HFFc6 (cell line): ENCODE data around the gene NRP1. TPM values are rescaled to one million over a fixed set of nuclear protein-coding genes. Genes with fewer than 3 reads are reported as not detected.
A peak's percentile ranks its signal among the peaks of the same experiment; 100 is the strongest.
"Not testable (repeated sequence)": the region's sequence is repeated elsewhere in the genome, so short reads cannot be mapped to it uniquely, and the experiment has no call there.

Experiments used
- DNase-seq: peaks from one replicate; pipeline ENCODE4 v3.0.0-alpha.2; 2018
- H3K27ac Mint-ChIP-seq: 2 replicates; pipeline ENCODE4 v1.8.0; 2020; ENCODE audit warnings: mild to moderate bottlenecking, mixed read lengths
- H3K27me3 Mint-ChIP-seq: 2 replicates; pipeline ENCODE4 v1.8.0; 2021; ENCODE audit warnings: mild to moderate bottlenecking, moderate library complexity, mixed read lengths; ENCODE audit not compliant: insufficient read depth
- H3K36me3 Mint-ChIP-seq: 2 replicates; pipeline ENCODE4 v1.8.0; 2021; ENCODE audit warnings: low read depth, mixed read lengths
- H3K4me1 Mint-ChIP-seq: 2 replicates; pipeline ENCODE4 v1.8.0; 2020; ENCODE audit warnings: low read depth, mixed read lengths
- H3K4me3 Mint-ChIP-seq: 2 replicates; pipeline ENCODE4 v1.8.0; 2020; ENCODE audit warnings: mild to moderate bottlenecking, moderate library complexity, mixed read lengths
- H3K9me3 Mint-ChIP-seq: 2 replicates; pipeline ENCODE4 v1.8.0; 2020; ENCODE audit warnings: mild to moderate bottlenecking, mixed read lengths
- total RNA-seq, 6 experiments: library from RNA; stranded (reverse); fragmentation: NEBNext Ultra II Directional; extraction: Animal tissue kit (Norgen Biotek cat#: 25700); gene quantifications; 2 replicates in 1 of 6; 3 replicates in 5 of 6; pipeline ENCODE4 v1.2.3, GENCODE V29; 2021
- TF ChIP-seq, protein P1 (sequence below): fragments of 200-600 bp; sonication (generic); IDR thresholded peaks from 2 replicates; pipeline ENCODE4 v1.5.0; 2021; ENCODE audit warnings: antibody characterized with exemption, mild to moderate bottlenecking

Gene NRP1
- total RNA-seq, 6 experiments from 2014 or later: 136 to 164 (median 147) TPM

GRCh38 chr10:33139181-33139646 is 195.3 kb downstream of the NRP1 start:
- TF ChIP-seq, protein P1, sequence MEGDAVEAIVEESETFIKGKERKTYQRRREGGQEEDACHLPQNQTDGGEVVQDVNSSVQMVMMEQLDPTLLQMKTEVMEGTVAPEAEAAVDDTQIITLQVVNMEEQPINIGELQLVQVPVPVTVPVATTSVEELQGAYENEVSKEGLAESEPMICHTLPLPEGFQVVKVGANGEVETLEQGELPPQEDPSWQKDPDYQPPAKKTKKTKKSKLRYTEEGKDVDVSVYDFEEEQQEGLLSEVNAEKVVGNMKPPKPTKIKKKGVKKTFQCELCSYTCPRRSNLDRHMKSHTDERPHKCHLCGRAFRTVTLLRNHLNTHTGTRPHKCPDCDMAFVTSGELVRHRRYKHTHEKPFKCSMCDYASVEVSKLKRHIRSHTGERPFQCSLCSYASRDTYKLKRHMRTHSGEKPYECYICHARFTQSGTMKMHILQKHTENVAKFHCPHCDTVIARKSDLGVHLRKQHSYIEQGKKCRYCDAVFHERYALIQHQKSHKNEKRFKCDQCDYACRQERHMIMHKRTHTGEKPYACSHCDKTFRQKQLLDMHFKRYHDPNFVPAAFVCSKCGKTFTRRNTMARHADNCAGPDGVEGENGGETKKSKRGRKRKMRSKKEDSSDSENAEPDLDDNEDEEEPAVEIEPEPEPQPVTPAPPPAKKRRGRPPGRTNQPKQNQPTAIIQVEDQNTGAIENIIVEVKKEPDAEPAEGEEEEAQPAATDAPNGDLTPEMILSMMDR: no peak
- no peak overlapping the region for H3K4me3 Mint-ChIP-seq
- H3K36me3 Mint-ChIP-seq: no peaks in the 10 kb centered on the region
- no peak for DNase-seq
- H3K27ac Mint-ChIP-seq: no peak overlapping the region
- H3K4me1 Mint-ChIP-seq: peaks cover 48% of the 10 kb centered on the region
- H3K27me3 Mint-ChIP-seq: peaks cover 2% of the 10 kb centered on the region
- H3K9me3 Mint-ChIP-seq: no peaks in the 10 kb centered on the region

DNA sequence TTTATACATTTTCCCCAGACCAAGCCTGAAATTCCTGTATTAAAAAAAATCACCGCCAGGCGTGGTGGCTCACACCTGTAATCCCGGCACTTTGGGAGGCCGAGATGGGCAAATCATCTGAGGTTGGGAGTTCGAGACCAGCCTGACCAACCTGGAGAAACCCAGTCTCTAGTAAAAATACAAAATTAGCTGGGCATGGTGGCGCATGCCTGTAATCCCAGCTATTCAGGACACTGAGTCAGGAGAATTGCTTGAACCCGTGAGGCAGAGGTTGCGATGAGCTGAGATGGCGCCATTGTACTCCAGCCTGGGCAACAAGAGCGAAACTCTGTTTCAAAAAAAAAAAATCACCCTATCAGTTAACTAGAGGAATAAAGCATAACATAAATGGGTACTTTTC is 195.8 kb downstream of the NRP1 start:
- H3K9me3 Mint-ChIP-seq, H3K36me3 Mint-ChIP-seq, DNase-seq, H3K4me3 Mint-ChIP-seq, H3K27ac Mint-ChIP-seq, H3K27me3 Mint-ChIP-seq: not testable (repeated sequence)
- H3K4me1 Mint-ChIP-seq: peaks cover 50% of the 10 kb centered on the region

GRCh38 chr10:33137356-33138005 is 197.0 kb downstream of the NRP1 start:
- Mint-ChIP-seq H3K27ac (peak overlapping the region; percentile 73; the same call in 1 of the 2 replicates), H3K4me1 (peaks cover 50% of the 10 kb centered on the region), H3K27me3 (no peaks in the 10 kb centered on the region; the same call in none of the 2 replicates), H3K4me3 (no peak overlapping the region), H3K9me3 (no peaks in the 10 kb centered on the region), H3K36me3 (no peaks in the 10 kb centered on the region)
- no peak for DNase-seq
- TF ChIP-seq, protein P1: no peak

- Mint-ChIP-seq H3K27me3 (no peaks in the 10 kb centered on the region; the same call in none of the 2 replicates), H3K4me1 (peaks cover 52% of the 10 kb centered on the region), H3K9me3 (no peaks in the 10 kb centered on the region), H3K27ac (peak overlapping the region; percentile 73), H3K4me3 (no peak overlapping the region), H3K36me3 (no peaks in the 10 kb centered on the region)
- TF ChIP-seq, protein P1: no peak
- DNase-seq: peak; percentile 59
Measured at GRCh38 chr10:33136781-33137180, 197.7 kb downstream of the NRP1 start.

- Mint-ChIP-seq H3K4me3 (peak overlapping the region; percentile 40; the same call in 1 of the 2 replicates), H3K9me3 (no peaks in the 10 kb centered on the region), H3K4me1 (peaks cover 52% of the 10 kb centered on the region), H3K27ac (peak overlapping the region; percentile 73), H3K27me3 (no peaks in the 10 kb centered on the region; the same call in none of the 2 replicates), H3K36me3 (no peaks in the 10 kb centered on the region)
- TF ChIP-seq, protein P1: no peak
- DNase-seq: peak; percentile 41
Measured at GRCh38 chr10:33136271-33136670, 198.2 kb downstream of the NRP1 start.

GRCh38 chr10:33134011-33134751 is 200.3 kb downstream of the NRP1 start:
- H3K4me1 Mint-ChIP-seq: peaks cover 71% of the 10 kb centered on the region
- no peaks in the 10 kb centered on the region for H3K36me3 Mint-ChIP-seq
- peak; percentile 96 for DNase-seq
- peak overlapping the region; percentile 87 for H3K27ac Mint-ChIP-seq
- H3K4me3 Mint-ChIP-seq: peak overlapping the region; percentile 55; the same call in 1 of the 2 replicates
- TF ChIP-seq, protein P1: no peak
- no peaks in the 10 kb centered on the region for H3K9me3 Mint-ChIP-seq
- H3K27me3 Mint-ChIP-seq: no peaks in the 10 kb centered on the region; the same call in 1 of the 2 replicates
